Peyer's patch (tissue), 4 donors: Measurements from ENCODE around the gene DSCAML1.

Source experiments
- POLR2A ChIP-seq, 2 donors: fragments of 450-650 bp; IDR thresholded peaks; one replicate each; pipeline ENCODE4 v1.5.1; 2017; ENCODE audit warnings: antibody characterized with exemption in 2 of 2, mild to moderate bottlenecking in 2 of 2, moderate library complexity in 2 of 2
- TF ChIP-seq, protein P1 (sequence below), 6 experiments: fragments of 450-650 bp in 4 of 6; fragments of 200-600 bp in 2 of 6; sonication (generic) in 1 of 6; IDR thresholded peaks; one replicate each; pipeline ENCODE4 v1.5.1; 2017 to 2019; ENCODE audit warnings: antibody characterized with exemption in 6 of 6, mild to moderate bottlenecking in 3 of 6, moderate library complexity in 1 of 6

DNA sequence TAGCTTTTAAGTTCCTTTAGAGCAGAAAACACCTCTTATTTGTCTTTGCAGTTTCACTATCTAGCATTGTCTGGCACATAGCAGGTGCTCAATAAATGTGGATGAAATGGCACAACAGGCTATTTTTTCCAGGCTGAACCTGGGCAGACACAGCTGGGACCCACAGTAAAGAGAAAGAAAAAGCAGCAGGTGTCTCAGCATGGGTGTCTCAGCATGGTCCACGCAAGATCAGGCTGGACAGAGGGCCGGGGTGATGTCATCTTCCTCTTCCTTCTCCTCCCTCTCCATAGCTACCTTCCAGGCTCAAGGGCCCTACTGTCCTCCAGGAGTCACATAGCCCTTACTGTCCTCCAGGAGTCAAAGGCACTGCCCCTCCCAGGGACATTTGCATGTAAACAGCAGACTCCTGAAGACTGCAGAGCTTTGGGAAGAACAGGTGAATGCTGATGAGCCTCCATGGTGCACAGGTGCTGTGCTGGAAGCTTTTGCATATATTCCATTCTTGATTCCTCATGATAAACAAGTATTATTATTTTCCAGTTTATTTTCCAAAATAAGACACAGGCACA lies 65.2 kb downstream of the DSCAML1 start:
- TF ChIP-seq, protein P1, sequence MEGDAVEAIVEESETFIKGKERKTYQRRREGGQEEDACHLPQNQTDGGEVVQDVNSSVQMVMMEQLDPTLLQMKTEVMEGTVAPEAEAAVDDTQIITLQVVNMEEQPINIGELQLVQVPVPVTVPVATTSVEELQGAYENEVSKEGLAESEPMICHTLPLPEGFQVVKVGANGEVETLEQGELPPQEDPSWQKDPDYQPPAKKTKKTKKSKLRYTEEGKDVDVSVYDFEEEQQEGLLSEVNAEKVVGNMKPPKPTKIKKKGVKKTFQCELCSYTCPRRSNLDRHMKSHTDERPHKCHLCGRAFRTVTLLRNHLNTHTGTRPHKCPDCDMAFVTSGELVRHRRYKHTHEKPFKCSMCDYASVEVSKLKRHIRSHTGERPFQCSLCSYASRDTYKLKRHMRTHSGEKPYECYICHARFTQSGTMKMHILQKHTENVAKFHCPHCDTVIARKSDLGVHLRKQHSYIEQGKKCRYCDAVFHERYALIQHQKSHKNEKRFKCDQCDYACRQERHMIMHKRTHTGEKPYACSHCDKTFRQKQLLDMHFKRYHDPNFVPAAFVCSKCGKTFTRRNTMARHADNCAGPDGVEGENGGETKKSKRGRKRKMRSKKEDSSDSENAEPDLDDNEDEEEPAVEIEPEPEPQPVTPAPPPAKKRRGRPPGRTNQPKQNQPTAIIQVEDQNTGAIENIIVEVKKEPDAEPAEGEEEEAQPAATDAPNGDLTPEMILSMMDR (IDR thresholded peaks at IDR 0.05): no peak
- TF ChIP-seq POLR2A (IDR thresholded peaks at IDR 0.05): no peak
